SK-N-SH treated with all-trans-retinoic acid at 6 μM for 48 hours (cell line): Measurements from ENCODE around the gene DOCK1.

Experiments used
- GLIS3 ChIP-seq: fragments of 250-450 bp; sonication (Bioruptor Pico); IDR thresholded peaks from 2 replicates; pipeline ENCODE4 v1.5.0; 2020; ENCODE audit warnings: mild to moderate bottlenecking, moderate library complexity
- RARB ChIP-seq: fragments of 250-450 bp; sonication (Bioruptor Pico); IDR thresholded peaks from 2 replicates; pipeline ENCODE4 v1.8.0; 2021; ENCODE audit warnings: mild to moderate bottlenecking, moderate library complexity
- SNAI2 ChIP-seq: fragments of 250-450 bp; sonication (Bioruptor Pico); IDR thresholded peaks from 2 replicates; pipeline ENCODE4 v1.5.0; 2020; ENCODE audit warnings: mild to moderate bottlenecking, moderate library complexity
- TCF4 ChIP-seq: fragments of 250-450 bp; sonication (Bioruptor Pico); IDR thresholded peaks from 2 replicates; pipeline ENCODE4 v1.8.0; 2021; ENCODE audit warnings: mild to moderate bottlenecking, moderate library complexity, borderline replicate concordance
- ZC3H10 ChIP-seq: fragments of 250-450 bp; sonication (Bioruptor Pico); IDR thresholded peaks from 2 replicates; pipeline ENCODE4 v1.5.1; 2021; ENCODE audit warnings: mild to moderate bottlenecking, moderate library complexity
- ZFP3 ChIP-seq: fragments of 250-450 bp; sonication (Bioruptor Pico); IDR thresholded peaks from 2 replicates; pipeline ENCODE4 v1.5.0; 2020; ENCODE audit warnings: mild to moderate bottlenecking, moderate library complexity
- ZNF8 ChIP-seq: fragments of 450-650 bp; formaldehyde crosslinking; IDR thresholded peaks from 2 replicates; pipeline ENCODE4 v1.5.0; 2020; ENCODE audit warnings: mild to moderate bottlenecking, moderate library complexity
- TF ChIP-seq, protein P1 (sequence below): fragments of 250-450 bp; sonication (Bioruptor Pico); IDR thresholded peaks from 2 replicates; pipeline ENCODE4 v1.8.0; 2020; ENCODE audit warnings: mild to moderate bottlenecking, moderate library complexity, borderline replicate concordance

DNA sequence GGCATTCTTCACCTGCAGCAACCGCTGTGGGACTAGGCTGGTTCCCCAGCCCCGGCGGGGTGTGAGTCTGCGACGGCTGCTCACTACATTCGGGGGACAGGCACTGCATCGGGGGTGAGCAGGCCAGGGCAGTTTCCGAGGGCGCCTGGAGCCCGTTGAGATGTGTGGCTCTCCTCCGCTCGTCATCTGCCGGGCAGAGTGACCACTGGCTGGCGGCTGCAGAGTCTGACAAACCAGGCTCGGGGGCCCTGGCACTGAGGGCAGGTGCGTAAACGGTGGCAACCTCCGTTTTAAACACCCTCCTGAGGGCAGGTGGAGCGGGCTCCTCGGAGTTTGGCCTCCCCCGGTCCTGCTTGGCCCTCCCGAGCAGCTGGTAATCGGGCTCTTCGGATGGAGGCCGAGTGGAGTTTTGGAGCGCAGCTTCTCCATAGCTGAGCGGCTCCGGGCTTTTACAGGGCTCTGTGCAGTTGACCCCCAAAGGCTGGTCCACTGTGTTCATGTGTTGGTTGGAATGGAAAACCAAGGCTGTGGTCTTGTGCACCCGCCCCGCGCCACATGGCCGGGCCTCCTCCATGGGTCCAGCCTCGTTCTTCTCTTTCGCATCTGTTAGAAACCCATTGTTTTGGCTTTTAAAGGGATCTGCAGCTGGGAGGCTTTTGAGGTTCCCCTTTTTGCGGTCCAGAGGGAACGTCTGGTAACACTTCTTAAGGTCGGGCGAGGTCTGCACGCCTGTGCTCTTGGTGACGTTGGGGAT, 270.3 kb downstream of the DOCK1 start:
- TF ChIP-seq ZC3H10 (CRISPR knock-in tag) (no peak), RARB (CRISPR knock-in tag) (no peak), ZFP3 (CRISPR knock-in tag) (no peak), GLIS3 (CRISPR knock-in tag) (no peak), TCF4 (no peak), ZNF8 (CRISPR knock-in tag) (no peak), SNAI2 (no peak)
- TF ChIP-seq, protein P1, sequence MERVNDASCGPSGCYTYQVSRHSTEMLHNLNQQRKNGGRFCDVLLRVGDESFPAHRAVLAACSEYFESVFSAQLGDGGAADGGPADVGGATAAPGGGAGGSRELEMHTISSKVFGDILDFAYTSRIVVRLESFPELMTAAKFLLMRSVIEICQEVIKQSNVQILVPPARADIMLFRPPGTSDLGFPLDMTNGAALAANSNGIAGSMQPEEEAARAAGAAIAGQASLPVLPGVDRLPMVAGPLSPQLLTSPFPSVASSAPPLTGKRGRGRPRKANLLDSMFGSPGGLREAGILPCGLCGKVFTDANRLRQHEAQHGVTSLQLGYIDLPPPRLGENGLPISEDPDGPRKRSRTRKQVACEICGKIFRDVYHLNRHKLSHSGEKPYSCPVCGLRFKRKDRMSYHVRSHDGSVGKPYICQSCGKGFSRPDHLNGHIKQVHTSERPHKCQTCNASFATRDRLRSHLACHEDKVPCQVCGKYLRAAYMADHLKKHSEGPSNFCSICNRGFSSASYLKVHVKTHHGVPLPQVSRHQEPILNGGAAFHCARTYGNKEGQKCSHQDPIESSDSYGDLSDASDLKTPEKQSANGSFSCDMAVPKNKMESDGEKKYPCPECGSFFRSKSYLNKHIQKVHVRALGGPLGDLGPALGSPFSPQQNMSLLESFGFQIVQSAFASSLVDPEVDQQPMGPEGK, result no peak
